TTC549 (cell line): ENCODE measurements around the gene DRAXIN.
"Not testable (repeated sequence)": the region's sequence is repeated elsewhere in the genome, so short reads cannot be mapped to it uniquely, and the experiment has no call there.

Experiments used
- FAIRE-seq: peaks from 2 replicates; lab custom pipeline; 2012; peaks lifted over from hg19 to GRCh38; lab: Jason Lieb, UNC

The DRAXIN gene, protein sequence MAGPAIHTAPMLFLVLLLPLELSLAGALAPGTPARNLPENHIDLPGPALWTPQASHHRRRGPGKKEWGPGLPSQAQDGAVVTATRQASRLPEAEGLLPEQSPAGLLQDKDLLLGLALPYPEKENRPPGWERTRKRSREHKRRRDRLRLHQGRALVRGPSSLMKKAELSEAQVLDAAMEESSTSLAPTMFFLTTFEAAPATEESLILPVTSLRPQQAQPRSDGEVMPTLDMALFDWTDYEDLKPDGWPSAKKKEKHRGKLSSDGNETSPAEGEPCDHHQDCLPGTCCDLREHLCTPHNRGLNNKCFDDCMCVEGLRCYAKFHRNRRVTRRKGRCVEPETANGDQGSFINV

DNA sequence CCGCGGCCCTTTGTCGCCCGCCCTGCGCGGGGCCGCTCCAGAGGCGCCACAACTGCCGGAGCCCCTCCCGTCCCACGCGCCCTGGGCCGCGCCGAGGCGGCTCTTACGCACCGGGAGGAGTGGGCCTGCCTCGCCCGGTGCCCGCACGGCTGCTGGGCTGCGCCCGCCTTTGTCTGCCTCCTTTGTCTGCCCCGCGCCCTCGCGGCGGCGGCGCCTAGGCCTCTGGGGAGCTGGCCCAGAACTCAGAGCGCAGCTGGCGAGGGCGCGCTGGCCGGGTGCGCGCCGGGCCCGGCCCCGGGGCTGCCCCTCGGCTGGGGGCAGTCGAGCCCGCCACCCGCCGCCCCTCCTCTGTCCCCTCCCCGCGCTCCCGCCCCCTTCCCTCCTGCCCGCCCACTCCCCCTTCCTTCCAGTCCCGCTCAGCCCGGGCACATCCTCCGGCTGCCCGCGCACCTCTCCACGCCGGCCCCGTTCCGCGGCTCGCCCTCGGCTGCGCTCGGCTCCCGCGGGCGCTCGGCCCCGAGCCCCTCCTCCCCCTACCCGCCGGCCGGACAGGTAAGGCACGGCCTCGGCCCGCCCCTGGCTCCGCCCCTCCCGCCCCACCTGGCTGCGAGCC, at the start of gene DRAXIN:
Gene DRAXIN (plus strand): TSS at position 409 of the 613 bp plus-strand sequence. CDS start 14,549 bp downstream, outside the sequence.
- no peak for FAIRE-seq

DNA sequence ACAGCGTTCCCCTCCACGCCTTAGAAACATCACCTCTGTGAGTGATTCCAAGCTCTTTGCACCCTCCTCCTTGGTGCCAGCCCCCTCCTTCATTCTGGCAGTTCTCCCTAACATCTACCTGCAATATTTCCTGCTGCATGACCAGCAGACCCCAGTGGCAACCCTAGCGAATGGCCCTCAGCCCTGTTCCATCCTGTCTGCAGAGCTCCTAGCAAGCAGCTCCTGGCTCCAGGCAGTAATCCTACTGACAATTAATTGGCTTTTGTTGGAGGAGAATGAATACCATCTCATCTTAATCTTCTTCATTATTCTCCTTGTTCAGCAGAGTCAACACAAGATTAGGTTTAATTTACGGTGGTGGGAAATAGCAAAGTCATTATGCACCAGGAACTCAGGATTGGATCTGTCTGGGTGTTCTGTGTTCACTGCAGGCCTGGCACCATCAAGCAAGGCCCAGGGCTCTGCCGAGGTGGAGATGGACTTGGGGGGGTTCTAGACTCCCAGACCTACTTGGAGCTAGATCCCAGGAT, 49.7 kb upstream of the DRAXIN start:
- no peak for FAIRE-seq

DNA sequence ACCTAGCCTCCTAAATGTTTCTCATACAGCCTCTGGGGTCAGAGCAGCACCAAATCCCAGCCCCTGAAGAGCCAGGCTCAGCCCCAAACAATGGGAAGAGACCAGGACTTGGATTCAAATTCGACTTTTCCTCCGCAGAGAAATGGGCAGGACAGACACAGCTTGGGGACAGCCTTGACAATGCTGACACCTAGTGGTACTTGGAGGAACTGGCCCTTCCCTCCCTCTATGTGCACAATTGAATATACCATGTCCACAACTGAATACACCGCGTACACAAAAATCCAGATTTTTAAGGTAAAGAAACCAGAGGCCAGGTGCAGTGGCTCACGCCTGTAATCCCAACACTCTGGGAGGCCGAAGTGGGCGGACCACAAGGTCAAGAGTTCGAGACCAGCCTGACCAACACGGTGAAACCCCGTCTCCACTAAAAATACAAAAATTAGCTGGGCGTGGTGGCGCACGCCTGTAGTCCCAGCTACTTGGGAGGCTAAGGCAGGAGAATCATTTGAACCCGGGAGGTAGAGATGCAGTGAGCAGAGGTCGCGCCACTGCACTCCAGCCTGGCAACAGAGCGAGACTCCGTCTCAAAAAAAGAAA, 49.0 kb upstream of the DRAXIN start:
- FAIRE-seq: not testable (repeated sequence)

DNA sequence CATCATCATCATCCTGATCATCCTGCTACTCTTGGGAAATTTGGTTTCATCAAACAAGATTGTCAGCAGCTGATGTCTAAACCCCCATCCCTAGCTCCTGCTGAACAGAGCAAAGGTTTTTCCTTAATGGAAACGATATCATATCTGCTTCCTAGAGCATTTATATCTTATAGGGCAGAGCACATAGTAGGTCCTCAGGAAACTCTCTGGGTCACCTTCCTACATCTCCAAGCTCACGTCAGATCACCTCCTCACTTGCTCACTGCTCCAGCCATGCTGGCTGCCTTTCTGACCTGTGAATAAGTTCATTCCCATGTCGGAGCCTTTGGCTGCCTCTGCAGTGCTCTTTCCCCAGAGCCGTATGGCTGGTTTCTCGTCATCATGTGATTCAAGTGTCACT, 47.7 kb upstream of the DRAXIN start:
- no peak for FAIRE-seq

DNA sequence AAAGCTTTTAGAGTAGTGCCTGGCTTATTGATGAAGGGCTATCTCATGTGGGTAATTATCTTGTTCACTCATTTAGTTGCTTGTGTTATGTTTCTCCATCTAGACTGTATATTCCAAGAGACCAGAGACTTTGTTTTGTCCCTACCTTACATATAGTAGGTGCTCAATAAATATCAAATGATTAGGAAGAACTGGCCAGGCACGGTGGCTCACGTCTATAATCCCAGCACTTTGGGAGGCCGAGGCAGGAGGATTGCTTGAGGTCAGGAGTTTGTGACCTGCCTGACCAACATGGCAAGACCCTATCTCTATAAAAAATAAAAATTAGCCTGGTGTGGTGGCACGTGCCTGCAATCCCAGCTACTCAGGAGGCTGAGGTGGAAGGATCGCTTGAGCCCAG, 46.2 kb upstream of the DRAXIN start:
- FAIRE-seq: no peak

DNA sequence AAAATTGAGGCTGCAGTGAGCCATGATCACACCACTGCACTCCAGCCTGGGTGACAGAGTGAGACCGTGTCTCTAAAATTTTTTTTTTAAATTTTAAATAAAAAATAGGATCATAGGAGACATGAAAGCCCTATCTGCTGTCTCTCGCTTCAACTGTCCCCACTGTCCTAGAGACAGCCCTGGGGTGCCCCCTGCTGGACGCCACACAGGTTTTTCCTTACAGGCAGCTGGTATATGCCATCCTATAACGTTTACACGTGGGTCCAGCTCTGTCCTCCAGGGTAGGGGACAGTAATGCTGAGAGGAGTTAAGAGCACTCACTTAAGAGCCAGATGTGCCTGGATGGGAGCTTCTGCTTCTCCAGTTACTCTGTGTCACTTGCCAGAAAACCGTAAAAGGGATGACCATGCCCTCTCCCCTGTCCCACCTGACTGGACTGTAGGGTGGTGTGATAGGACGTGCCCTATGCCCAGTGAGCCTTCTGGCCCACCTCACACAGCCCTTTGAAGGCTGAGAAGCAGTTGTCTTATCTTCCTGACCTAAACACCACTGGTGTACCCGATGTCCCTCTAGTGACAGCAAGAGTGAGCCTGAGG, 45.7 kb upstream of the DRAXIN start:
- no peak for FAIRE-seq

DNA sequence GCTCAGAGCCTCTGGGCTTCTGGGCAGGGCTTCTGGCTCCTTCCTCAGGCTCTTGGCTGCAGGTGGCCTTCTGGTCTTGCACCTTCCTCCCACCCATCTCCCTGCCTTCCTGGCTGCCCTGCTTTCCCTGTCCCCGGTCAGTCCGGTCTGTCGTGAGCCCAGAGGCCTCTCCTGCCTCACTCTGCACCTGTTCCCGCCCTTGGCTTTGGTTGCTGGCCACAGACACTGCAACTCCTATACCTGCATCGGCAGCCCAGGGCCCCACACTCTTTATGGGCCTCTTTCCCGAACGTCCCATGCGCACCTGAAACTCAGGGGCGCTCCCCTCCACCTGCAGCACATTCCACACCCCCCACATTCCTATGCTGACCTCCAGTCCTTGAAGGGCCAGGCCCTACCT, 45.2 kb upstream of the DRAXIN start:
- no peak for FAIRE-seq

DNA sequence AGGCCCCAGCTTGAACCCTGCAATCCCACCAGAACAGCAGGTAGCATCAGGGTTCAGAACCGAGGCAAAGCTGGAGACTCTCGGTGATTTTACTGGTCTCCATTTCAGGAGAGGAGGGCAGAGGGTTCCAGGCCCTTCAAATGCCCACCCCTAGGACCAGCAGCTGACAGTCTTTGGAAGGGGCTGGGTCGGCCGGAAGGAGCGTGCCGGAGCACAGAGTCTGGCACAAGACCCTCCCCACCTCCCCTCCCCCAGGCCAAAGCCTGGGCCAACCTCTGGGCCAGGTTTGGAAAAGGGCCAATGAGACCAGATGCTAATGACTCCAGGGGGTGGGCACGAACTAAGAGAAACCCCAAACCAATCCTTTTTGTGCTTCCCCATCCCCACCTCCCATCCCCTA, 44.2 kb upstream of the DRAXIN start:
- no peak for FAIRE-seq

DNA sequence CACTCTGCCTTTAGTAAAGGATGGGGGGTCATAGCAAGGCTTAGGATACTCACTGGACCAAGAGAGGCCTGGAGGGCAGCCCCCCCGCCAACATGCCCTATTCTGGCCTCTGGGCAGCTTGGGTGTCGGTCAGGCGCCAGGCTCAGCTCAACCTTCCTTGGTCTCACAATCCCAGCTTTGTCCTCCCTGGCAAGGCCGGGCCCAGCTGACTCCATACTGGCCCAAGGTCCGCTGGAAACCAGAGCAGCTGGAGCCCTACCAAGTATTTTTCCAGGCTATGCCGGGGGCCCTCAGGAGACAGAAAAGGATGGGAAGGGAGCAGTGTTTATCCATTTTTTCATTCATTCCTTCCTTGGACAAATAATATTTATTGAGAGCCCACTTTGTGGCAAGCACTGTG, 43.5 kb upstream of the DRAXIN start:
- FAIRE-seq: no peak

DNA sequence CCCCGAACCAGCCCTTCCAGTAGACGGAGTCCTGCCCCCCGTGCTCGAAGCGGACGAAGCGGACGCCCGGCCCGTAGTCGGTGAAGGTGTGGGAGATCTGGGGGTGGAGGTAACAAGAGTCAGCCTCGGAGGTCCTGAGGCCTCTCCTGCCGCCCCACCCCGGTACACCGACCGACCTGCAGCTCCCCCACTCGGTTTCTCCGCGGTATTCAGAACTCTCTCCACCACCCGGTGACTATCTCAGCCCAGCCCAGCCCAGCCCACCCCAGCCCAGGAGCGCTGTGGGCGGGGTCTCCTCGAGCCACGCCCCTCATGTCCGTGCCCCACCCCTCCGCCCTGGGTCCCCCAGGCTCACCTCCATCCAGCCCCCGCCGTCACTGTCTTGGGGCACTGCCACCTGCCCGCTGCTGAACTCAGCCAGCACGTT, 42.8 kb upstream of the DRAXIN start:
- FAIRE-seq: no peak

DNA sequence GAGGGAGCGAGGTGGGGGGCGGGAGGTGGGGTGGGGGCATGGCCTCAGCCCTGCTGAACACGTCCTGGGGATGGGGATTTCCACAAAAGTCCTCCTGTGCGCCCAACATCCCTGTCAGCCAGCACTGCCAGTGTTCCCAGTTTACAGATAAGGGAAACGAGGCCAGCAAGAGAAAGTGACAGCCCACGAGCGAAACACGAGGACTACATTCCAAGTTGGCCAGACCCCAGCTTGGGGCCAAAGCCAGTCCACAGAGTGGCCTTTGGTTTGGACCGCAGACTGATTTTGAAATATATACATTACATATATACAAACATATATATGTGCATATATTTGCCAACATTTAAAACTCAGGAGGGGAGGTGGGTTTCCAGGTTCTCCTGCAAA, 42.3 kb upstream of the DRAXIN start:
- FAIRE-seq: no peak

DNA sequence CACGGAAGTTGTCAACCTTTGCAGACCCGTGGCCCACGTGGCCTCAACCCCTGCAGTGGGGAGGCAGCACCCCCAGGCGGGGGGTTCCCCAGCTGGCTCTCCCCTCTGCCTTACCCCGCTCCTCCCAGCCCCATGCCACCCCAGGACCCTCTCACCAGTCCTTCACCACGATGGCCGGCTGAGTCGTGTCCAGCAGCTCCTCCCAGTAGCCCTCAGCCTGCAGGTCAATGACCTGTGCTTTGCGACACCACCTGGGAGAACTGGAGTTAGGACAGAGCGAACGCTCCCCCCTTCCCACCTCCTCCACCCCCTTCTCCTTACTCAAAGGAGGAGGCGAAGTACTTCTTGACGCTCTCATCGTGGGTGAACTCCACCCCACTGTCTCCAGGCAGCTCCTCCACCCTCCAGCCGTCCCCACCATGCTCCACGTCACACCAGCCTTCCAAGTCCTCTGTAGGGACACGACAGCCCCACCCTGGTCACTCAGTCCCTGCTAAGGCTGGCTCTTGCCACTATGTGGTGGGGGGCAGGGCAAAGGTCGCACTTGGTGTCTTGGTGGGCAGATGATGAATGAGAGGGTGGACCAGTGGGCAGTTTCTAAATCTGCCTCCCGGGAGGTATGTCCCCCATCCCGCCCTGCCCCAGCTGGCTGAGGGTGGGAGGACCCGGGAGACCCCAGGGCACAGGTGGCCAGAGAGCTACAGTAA, 41.7 kb upstream of the DRAXIN start:
- FAIRE-seq: no peak

DNA sequence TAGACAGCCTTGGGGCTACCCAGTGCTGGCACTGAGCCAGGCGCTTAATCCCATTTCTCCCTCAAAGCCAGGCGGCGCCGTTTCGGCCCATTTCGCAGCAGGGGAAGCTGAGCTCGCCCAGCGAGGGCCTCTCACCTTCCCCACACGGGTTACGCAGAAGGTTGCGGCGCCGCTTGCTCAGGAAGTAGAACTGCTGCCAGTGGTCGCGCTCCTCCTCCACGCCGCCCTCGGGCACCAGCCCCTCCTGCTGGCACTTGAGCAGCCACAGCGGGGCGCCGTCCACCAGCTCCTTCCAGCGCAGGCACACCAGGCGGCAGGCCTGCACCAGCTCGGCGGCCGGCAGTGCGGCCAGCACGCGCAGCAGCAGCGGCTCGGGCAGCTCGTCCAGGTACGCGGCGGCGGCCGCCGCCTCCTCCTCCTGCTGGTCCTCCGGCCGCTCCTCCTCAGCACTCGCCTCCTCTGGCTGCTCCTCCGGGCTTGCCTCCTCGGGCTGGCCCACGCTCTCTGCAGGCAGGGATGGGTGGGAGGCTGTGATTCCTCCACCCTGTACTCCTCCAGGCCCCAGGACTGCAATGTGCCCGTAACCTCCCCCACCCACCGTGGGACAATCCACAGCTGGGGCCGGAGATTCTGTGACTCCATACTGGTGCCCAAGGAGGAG, 41.0 kb upstream of the DRAXIN start:
- FAIRE-seq: no peak

DNA sequence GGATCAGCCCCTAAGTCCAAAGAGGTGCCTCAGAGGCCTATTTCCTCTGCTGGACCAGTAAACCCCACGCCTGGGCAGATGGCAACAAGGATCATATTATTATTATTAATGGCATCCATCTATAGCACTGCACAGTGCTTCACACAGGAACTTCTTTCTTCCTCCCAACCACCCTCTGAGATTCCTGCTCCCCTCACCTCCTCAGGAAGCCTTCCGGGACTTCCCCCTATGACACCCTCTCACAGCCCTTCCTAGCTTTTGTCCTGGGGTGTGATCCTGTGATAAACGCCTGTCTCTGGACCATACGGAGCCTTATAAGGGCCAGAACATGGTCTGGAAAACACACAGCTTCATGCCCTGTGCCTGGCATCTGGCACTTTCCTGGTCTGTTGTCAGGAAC, 40.5 kb upstream of the DRAXIN start:
- no peak for FAIRE-seq

DNA sequence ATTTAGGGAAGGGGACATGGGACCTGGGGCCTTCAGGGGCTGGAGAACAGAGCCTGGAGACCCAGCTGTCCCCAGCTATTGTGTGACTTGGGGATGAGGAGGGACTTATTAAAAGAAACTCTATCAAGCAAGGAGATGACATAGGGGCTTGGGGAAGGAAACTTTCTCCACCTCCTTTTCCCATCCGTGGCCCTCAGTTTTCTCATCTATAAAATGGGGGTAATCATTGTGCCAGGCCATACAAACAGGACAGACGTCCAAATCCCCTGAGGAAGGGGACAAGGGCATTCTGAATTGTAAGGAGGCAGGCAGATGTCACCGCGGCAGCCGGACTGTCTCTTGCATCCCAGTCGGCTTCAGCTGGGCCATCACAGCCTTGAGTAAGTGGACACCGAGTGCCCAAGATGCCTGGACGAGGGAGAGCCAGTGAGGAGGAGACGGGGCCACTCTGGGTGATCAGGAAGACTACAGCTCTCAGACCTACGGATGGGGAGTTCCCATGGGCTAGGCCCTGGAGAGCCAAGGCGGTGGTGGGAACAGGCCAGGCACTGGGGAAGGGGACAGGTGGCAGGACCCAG, 39.2 kb upstream of the DRAXIN start:
- no peak for FAIRE-seq

DNA sequence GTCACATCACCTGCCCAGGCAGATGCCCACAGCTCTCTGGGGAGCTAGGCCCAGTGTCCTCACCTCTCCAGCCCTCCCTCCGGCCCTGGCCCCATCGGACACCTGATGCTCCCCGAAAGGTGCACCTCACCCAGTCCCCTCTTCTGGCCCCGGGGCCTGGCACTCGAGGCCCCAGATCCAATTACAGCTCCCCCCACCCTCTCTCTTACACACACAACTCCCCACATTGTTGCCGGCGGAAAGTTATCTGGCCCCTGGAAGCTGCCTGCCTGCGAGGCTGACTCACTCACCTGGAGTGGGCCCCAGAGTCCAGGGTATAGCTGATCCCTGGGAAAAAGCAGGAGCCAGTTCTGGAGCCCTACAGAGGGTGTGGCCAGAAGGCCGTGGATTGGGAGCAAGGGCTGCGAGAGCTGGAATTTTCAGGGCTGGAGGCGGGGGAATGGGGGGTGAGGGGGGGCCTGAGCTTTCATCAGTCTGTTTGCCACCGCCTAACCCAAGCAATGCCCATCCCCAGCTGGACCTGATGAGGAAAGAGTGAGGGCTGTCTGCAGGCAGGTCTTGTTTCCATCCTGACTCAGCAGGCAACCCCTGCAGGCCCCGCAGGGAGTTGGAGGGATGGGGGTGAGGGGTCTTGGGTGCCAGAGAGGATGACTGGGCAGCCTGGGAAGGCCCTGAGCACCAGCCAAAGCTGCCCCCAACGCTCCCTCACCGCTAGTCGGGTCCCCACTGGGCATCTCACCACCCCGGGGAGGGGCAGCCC, 38.2 kb upstream of the DRAXIN start:
- no peak for FAIRE-seq

DNA sequence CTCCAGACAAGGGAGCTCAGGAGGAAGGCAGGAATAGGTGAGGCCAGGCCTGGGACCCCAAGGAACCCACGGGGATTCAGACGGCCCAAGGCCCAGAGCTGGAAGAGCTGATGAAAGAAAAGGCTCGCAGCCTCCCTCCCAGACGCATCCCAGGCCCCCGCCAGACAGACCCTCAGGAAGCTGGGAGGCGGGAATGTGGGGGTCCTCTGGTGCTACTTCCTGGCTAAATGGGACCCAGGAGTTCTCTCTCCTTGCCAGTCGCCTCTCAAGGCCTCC, 37.7 kb upstream of the DRAXIN start:
- no peak for FAIRE-seq

DNA sequence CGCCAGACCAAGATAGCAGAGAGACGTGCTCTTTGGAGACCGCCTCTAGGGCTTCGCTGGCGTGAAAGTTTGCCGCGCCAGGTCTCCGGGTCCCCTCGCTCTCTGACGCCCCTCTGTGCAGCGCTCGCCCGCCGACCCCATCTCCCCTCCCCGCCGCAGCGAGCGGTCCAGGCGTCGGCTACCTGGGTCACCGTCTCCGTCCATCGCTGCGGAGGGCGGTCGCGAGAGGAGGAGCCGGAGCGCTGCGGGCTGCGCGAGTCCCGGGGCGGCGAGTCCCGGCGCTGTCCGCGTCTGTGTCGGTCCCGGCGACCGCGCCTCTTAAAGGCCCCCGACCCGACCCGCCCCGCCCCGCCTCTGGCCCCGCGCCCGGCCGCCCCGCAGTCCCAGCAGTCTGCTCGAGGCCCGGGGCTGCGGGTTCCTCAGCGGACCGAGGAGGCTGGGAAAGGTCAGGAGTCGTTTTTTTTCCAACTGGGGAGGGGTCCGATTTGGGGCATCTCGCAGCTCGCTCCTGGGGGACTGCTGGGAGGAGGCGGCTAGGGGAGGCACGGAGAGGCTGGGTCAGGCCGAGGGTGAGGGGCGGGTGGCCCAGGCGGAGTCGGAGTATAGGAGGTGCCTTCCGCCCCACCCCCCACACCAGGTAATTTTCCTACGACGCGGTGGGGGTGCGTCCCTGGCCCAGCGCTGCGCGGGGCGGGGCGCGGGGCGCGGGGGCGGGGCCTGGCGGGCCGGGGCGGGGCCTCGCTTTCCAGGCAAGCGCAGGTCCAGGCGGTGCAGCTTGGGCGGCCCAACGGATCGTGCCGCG, 37.2 kb upstream of the DRAXIN start, which contains the start of the genes FBXO2 and FBXO44:
Gene FBXO2 (minus strand): TSS at position 293 of the 802 bp plus-strand sequence. CDS start 89 bp downstream, at position 204.
Gene FBXO44 (plus strand): TSS at position 741 of the 802 bp plus-strand sequence. CDS start 959 bp downstream, outside the sequence.
- no peak for FAIRE-seq

DNA sequence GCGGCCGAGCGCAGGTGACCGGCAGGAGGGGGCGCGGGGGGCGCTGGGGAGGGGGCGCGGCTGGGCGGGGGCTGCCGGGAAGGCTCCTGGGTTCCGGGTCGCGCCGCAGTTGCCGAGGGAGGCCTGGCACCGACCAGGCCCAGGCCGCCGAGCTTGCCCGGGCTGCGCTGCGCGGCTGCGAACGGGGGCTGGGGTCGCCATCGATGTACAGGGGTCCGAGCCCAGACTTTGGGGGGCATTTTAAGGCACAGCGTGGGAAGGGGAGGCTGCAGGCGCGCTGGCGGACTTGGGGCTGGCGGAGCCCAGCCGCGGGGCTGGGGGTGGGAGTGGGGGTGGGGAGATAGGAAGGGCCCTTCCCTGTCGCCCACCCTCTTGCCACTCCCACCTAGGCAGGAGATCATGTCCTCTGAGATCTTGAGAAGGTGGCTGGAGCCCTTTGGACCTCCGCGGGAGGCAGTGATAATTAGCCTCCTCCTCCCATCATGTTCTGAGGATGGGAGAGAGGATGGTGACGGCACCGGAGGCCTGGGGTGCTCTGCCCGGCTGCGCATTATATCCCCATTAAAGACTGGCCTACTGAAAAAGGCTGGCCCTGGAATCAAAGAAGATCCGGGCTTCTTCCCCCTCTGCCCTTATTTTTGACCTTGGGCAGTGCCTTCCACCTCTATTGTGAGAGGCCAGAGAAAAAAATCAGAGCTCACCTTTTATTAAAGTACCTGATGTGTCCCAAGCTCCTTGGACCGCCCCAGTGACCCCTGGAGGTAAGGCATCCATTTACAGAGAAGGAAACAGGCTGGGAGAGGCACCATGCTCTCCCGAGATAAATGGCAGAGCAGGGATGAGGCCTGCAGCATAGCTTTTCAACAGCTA, 36.3 kb upstream of the DRAXIN start:
- FAIRE-seq: no peak
